ENCODE measurements around the gene PELI1.

PELI1 gene

DNA sequence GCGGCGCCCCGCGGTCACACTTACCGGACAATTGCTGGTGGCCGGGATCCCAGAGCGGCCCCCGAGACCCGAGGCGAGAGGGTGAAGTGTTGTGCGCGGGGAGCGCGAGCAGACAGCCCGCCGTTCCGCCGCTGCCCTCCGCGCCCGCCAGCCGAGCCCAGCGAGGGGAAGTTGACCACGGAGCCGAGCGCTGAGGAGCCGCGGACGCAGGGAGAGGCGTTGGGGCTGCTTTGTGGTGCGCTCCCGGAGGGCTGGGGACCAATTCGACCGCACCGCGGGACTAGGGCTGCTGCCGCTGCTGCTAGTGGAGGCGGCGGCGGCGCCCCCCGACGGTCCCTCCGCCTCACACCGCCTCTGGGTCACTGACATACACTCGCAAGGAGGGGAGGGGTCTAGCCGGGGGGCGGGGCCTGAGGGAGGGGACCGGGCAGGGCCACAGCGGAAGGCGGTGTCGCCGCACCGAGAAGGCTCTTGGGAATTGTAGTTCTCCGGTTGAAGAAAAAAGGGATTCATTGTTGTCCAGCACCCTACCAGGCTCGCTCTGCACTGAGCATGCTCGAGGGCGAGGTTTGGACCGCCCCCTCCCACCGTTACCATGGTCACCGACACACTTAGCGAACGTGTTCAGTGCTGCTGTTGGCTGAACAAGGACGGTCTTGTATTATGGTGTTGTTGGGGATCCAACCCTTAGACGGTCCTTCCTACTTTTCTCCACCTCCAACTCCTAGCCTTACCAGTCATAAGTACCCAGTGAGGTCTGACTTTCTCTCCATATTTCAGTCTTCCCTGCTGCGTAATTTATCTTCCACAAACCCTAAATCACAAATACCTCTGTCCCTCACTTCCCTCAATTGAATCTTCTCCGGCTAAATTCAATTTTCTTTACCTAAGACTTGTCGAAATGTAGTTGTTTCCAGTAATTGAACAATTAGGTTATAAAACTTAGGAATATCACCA lies at the start of gene PELI1:
Gene PELI1, minus strand, starts transcription at position 364 of the 957 bp plus-strand sequence. CDS start 36,110 bp downstream, outside the sequence.
- DNase-seq (ENCODE audit: low spot score), result peak; percentile 85

DNA sequence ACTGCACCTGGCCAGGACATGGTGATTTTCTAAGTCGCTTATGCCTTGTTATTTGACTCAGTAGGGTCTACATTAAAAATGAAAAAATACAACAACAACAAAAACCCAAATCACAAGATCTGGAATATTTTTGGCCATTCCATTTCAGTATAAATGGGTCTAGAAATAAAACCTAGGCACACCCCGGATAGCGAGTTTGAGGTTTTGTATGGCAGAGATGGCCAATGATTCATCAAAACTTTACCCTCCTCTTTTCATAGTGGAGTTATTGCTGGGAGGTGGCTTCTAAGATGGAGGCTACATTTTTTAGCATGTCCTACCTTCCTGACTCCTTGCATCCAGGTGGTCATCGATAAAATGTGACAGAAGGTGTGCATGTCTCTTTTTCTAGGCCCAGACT lies 49.3 kb upstream of the PELI1 start:
- DNase-seq (ENCODE audit: low spot score), result no peak

DNA sequence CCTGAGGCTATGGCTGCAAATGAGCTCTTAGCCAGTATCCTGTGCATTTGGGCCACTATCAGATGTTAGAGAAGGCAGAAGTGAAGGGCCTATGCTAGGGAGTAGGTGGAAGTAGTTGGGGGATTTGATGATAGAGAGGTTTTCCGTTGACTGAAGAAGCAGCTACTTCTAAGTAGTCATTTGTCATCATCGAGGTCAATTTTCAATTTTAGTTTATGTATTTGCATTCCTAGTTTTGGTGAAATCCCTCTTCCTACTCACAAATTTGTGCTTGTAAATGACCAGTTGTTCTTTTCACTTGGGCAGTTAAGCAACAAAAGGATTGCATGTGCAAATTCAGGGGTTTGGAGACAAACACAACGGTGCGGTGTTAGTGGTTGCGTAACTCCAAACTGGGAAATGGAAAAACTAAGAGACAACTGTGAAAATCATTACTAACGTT lies 48.5 kb upstream of the PELI1 start:
- no peak for DNase-seq (ENCODE audit: low spot score)

DNA sequence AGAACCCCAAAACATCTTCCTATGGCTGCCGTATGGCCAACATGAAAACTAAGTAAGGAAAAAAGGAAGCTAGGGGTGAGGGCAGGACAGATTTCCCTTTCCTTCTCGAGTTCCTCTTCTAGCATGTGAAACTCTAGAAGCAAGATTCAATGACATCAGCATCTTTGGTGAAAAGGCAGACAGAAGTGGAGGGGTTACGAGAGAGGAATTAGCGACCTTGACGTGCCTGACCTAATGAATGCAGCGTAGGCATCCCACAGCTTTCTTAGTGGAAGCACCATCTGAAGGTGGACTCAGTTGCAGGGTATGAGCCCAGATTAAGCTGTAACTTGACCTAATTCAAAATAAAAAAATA lies 47.9 kb upstream of the PELI1 start:
- DNase-seq (ENCODE audit: low spot score), result no peak

GRCh38 chr2:64189586-64189985 lies 45.4 kb upstream of the PELI1 start:
- DNase-seq (ENCODE audit: low spot score), result no peak

- no peak for DNase-seq (ENCODE audit: low spot score)
Observed at GRCh38 chr2:64189167-64189566, 44.9 kb upstream of the PELI1 start.

GRCh38 chr2:64186699-64187605 lies 42.7 kb upstream of the PELI1 start:
- no peak for DNase-seq (ENCODE audit: low spot score)

DNA sequence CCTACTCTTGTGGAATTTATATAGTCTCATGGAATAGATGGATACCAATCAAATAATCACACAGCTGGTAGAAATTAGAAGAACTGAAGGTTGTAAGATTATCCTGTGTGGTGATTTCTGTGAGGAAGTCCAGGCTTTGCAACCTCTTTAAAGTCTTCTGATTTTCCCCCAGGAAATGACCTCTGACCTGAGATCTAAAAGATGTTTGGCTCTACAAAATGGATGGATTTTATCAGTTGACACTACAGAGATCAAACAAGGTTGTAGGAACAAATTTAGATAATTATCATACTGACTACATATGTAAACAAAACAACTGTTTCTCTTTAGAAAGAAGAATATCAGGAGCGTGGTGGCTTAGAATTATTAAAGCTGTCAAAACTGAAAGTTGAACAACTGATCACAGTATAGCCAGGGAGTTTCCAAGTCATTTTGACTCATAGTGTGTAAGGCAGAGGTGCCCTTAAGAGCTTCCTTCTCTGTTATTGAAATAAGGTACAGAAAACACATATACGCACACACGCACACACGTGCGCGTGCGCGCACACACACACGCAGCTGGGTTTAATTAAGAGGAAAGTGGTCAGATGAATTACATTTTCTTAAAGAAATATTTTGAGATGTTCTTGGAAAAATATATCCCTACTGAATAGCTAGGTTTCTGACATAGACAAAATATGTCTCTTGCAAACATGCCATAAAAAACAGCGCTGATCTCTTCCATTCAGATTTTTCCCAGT lies 35.5 kb upstream of the PELI1 start:
- no peak for DNase-seq (ENCODE audit: low spot score)

- DNase-seq (ENCODE audit: low spot score), result no peak
Observed at GRCh38 chr2:64177315-64177714, 33.1 kb upstream of the PELI1 start.

GRCh38 chr2:64175419-64176197 lies 31.4 kb upstream of the PELI1 start:
- DNase-seq (ENCODE audit: low spot score), result no peak

- DNase-seq (ENCODE audit: low spot score), result no peak
Observed at GRCh38 chr2:64173156-64174135, 29.2 kb upstream of the PELI1 start.

DNA sequence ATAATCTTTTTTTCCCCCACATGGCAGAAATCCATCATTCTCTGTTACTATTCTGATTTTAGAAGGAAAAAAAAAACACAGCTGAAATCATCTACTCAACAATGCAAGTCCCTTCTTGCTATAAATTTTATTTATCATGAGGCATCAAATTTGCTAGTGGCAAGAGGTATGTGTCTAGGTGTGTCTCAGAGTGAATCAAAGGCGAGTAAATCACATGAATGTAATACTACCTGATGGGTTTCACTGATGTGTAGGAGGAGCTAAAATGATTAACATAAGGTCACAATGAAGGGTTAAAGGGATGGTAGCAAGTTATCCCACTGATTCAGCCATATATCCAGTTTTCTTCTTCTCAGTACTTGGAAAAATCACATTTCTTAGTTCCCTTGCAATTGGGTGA lies 24.5 kb upstream of the PELI1 start:
- DNase-seq (ENCODE audit: low spot score), result no peak

- no peak for DNase-seq (ENCODE audit: low spot score)
Observed at GRCh38 chr2:64168201-64168600, 24.0 kb upstream of the PELI1 start.

DNA sequence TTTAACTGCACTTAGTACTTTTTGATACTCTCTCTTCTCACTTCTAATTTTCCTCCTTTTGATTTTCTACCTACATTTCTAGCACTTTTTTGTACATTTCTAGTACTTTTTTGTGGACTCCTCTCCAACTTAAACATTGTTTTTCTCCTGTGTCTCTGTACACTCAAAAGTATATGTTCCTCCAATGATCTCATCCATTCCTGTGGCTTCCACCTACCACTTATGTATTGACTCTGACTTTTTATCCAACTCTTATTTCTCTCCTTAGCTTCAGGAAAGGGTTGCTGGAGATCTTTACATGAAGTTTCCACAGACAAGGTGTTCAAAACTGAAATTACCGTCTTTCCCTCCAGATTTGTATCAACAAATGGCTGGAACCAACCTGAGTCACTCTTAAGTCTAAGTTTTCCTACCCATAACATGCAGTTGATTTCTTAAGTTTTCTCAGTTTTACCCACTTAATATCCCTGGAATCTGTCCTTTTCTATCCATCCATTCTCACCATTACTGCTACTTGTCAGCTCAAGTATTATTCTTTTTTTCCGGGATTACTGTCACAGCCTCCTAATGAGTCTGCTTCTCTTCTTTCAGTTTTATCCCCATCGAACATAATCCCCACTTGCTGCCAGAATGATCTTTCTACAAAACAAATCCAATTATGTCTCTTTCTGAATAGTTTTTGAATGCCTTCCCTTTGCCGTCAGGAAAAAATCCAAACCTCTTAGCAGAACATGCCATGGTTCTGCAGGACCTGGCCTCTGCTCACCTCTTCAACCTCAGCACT lies 22.6 kb upstream of the PELI1 start:
- no peak for DNase-seq (ENCODE audit: low spot score)

GRCh38 chr2:64166212-64166611 lies 22.0 kb upstream of the PELI1 start:
- no peak for DNase-seq (ENCODE audit: low spot score)

DNA sequence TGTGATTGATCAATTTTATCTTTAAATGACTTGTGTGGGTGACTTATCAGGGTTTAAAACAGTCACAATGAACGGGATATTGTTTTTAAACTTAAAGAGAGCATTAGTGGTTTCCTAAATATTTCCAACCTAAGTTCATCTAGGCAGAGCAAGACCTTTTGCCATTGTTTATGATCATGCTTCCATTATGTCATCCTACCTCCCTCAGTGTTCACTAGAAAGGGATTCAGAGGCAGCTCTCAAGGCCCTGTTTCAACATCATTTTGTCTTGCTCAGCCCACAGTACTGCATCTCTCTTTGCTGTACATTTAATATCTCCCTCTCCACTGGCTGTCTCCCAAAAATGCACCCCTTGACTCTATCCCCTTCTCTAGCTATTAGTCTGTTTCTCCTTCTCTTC lies 21.5 kb upstream of the PELI1 start:
- no peak for DNase-seq (ENCODE audit: low spot score)

- no peak for DNase-seq (ENCODE audit: low spot score)
Observed at GRCh38 chr2:64164629-64165028, 20.4 kb upstream of the PELI1 start.

DNA sequence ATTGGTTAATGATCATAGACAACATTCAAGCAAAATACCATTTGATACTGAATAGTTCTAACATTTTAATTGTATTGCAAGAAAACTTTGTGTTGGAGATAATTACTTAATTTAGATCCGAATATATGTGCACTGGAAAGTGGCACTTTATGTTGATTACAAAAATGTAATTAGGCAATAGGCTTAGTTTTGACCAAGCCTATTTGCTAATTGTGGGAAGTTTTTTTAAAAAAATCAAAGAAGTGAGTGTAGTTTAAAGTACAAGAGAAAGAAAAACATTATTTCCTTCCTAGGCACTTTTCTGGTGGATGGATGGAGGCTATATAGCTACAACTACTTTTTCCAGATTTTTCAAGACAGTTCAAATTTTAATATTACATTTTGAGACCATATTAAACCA lies 18.3 kb upstream of the PELI1 start:
- DNase-seq (ENCODE audit: low spot score), result no peak

- DNase-seq (ENCODE audit: low spot score), result peak; percentile 28
Observed at GRCh38 chr2:64157792-64158191, 13.6 kb upstream of the PELI1 start.
